ENCODE measurements around the gene DPPA4. TPM values are rescaled to one million over a fixed set of nuclear protein-coding genes. Genes with fewer than 3 reads are reported as not detected.
A peak's percentile ranks its signal among the peaks of the same experiment; 100 is the strongest.

DPPA4 gene
- total RNA-seq, 1 experiment from 2014 or later = not detected

- Mint-ChIP-seq H3K27me3 (ENCODE audit: insufficient read depth, unreplicated experiment) (no peaks in the 10 kb centered on the region), H3K4me3 (ENCODE audit: unreplicated experiment) (no peak overlapping the region)
- intact Hi-C loops (cut with micrococcal nuclease; ENCODE audit: unreplicated experiment) = no loop called here
Measured at GRCh38 chr3:109372639-109373038, 35.3 kb upstream of the DPPA4 start.

GRCh38 chr3:109369510-109369909 is 32.2 kb upstream of the DPPA4 start:
- ChIA-PET CTCF (no interaction called here), POLR2A (no interaction called here)
- TF ChIP-seq CTCF (IDR thresholded peaks at IDR 0.05; ENCODE audit: insufficient read depth in 1 of 2, low read depth in 1 of 2, low read length in 1 of 2, severe bottlenecking in 1 of 2, unreplicated experiment in 1 of 2) = peak in 1 of 2 experiments; percentile 30
- H3K36me3 Mint-ChIP-seq (ENCODE audit: insufficient read depth, unreplicated experiment) = no peaks in the 10 kb centered on the region
- peak in 1 of 2 experiments; percentile 22 for DNase-seq
- no peaks in the 10 kb centered on the region for H3K27me3 Mint-ChIP-seq (ENCODE audit: insufficient read depth, unreplicated experiment)
- H3K27ac Mint-ChIP-seq (ENCODE audit: unreplicated experiment) = no peak overlapping the region
- no peaks in the 10 kb centered on the region for H3K36me3 ChIP-seq (ENCODE audit: control insufficient read depth, insufficient read depth, low read length)
- no peak overlapping the region for H3K4me3 Mint-ChIP-seq (ENCODE audit: unreplicated experiment)
- H3K9me3 ChIP-seq = no peaks in the 10 kb centered on the region
- H3K27me3 ChIP-seq (replicated peaks; ENCODE audit: control insufficient read depth, insufficient read depth, low read length) = no peaks in the 10 kb centered on the region
- no peaks in the 10 kb centered on the region for H3K4me1 ChIP-seq
- H3K4me1 Mint-ChIP-seq (ENCODE audit: low read depth, unreplicated experiment) = no peaks in the 10 kb centered on the region
- intact Hi-C loops (cut with micrococcal nuclease; ENCODE audit: unreplicated experiment) = no loop called here
- BruUV-seq (replicated peaks) = no TSS peak
- H3K9me3 Mint-ChIP-seq (ENCODE audit: unreplicated experiment) = no peaks in the 10 kb centered on the region
- no peak overlapping the region for H3K4me3 ChIP-seq (ENCODE audit: low read depth, low read length)

More at GRCh38 chr3:109372639-109373038, 35.3 kb upstream of the DPPA4 start:
- no peaks in the 10 kb centered on the region for H3K4me1 Mint-ChIP-seq (ENCODE audit: low read depth, unreplicated experiment)
- CTCF ChIA-PET = no interaction called here
- H3K9me3 Mint-ChIP-seq (ENCODE audit: unreplicated experiment) = no peaks in the 10 kb centered on the region
- Histone ChIP-seq H3K4me1 (no peaks in the 10 kb centered on the region), H3K9me3 (no peaks in the 10 kb centered on the region), H3K4me3 (ENCODE audit: low read depth, low read length) (no peak overlapping the region), H3K27me3 (replicated peaks; ENCODE audit: control insufficient read depth, insufficient read depth, low read length) (no peaks in the 10 kb centered on the region), H3K36me3 (ENCODE audit: control insufficient read depth, insufficient read depth, low read length) (no peaks in the 10 kb centered on the region)
- no TSS peak for BruUV-seq (replicated peaks)
- H3K36me3 Mint-ChIP-seq (ENCODE audit: insufficient read depth, unreplicated experiment) = no peaks in the 10 kb centered on the region
- POLR2A ChIA-PET = no interaction called here
- H3K27ac Mint-ChIP-seq (ENCODE audit: unreplicated experiment) = no peak overlapping the region
- DNase-seq = no peak
- no peak for TF ChIP-seq CTCF (IDR thresholded peaks at IDR 0.05; ENCODE audit: insufficient read depth in 1 of 2, low read depth in 1 of 2, low read length in 1 of 2, severe bottlenecking in 1 of 2, unreplicated experiment in 1 of 2)

GRCh38 chr3:109364088-109364487 is 26.7 kb upstream of the DPPA4 start:
- Mint-ChIP-seq H3K27ac (ENCODE audit: unreplicated experiment) (no peak overlapping the region), H3K4me1 (ENCODE audit: low read depth, unreplicated experiment) (no peaks in the 10 kb centered on the region), H3K4me3 (ENCODE audit: unreplicated experiment) (no peak overlapping the region), H3K27me3 (ENCODE audit: insufficient read depth, unreplicated experiment) (no peaks in the 10 kb centered on the region), H3K9me3 (ENCODE audit: unreplicated experiment) (no peaks in the 10 kb centered on the region), H3K36me3 (ENCODE audit: insufficient read depth, unreplicated experiment) (no peaks in the 10 kb centered on the region)
- Histone ChIP-seq H3K4me1 (no peaks in the 10 kb centered on the region), H3K36me3 (ENCODE audit: control insufficient read depth, insufficient read depth, low read length) (no peaks in the 10 kb centered on the region), H3K4me3 (ENCODE audit: low read depth, low read length) (no peak overlapping the region), H3K9me3 (no peaks in the 10 kb centered on the region), H3K27me3 (replicated peaks; ENCODE audit: control insufficient read depth, insufficient read depth, low read length) (no peaks in the 10 kb centered on the region)
- DNase-seq = no peak
- BruUV-seq (replicated peaks) = no TSS peak
- ChIA-PET CTCF (no interaction called here), POLR2A (no interaction called here)
- no peak for TF ChIP-seq CTCF (IDR thresholded peaks at IDR 0.05; ENCODE audit: insufficient read depth in 1 of 2, low read depth in 1 of 2, low read length in 1 of 2, severe bottlenecking in 1 of 2, unreplicated experiment in 1 of 2)
- intact Hi-C loops (cut with micrococcal nuclease; ENCODE audit: unreplicated experiment) = no loop called here

Measured in Caco-2 (cell line).